Measurements from ENCODE around the gene MEIOSIN.

DNA sequence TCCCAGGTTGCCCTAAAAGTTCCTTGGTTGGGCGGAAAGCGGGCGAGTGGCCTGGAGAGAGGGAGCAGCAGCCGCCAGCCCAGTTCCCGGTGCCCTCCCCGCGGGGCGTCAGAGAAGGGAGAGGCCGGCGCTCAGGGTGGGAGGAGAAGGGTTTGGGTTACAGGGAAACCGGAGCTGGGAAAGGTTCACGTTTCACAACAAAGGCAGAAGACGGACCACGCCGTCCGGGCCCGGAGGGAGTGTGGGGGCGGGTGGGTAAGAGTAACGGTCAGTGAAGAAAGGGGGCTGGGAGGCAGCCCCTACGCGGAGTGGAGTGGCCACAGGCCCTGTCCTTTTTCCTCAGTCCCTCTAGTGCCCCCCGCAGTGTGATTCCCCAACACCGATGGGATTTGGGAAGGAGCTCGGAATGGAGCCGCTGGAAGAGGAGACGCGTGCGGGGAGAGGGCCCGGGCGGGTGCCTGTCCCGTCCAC, 34.2 kb downstream of the MEIOSIN start:
- TF ChIP-seq, protein P1, sequence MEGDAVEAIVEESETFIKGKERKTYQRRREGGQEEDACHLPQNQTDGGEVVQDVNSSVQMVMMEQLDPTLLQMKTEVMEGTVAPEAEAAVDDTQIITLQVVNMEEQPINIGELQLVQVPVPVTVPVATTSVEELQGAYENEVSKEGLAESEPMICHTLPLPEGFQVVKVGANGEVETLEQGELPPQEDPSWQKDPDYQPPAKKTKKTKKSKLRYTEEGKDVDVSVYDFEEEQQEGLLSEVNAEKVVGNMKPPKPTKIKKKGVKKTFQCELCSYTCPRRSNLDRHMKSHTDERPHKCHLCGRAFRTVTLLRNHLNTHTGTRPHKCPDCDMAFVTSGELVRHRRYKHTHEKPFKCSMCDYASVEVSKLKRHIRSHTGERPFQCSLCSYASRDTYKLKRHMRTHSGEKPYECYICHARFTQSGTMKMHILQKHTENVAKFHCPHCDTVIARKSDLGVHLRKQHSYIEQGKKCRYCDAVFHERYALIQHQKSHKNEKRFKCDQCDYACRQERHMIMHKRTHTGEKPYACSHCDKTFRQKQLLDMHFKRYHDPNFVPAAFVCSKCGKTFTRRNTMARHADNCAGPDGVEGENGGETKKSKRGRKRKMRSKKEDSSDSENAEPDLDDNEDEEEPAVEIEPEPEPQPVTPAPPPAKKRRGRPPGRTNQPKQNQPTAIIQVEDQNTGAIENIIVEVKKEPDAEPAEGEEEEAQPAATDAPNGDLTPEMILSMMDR (IDR thresholded peaks at IDR 0.05): peak in 2 of 4 experiments; percentile 5 to 10
- peak; percentile 75 to 77 for TF ChIP-seq POLR2A (IDR thresholded peaks at IDR 0.05)

Data from uterus (tissue), 2 donors.